HS-5 (cell line): ENCODE data around the gene FXYD6.

Source experiments
- DNase-seq: peaks from one replicate; pipeline ENCODE4 v3.0.0-alpha.2; 2012; ENCODE audit warnings: low read depth

Gene FXYD6

DNA sequence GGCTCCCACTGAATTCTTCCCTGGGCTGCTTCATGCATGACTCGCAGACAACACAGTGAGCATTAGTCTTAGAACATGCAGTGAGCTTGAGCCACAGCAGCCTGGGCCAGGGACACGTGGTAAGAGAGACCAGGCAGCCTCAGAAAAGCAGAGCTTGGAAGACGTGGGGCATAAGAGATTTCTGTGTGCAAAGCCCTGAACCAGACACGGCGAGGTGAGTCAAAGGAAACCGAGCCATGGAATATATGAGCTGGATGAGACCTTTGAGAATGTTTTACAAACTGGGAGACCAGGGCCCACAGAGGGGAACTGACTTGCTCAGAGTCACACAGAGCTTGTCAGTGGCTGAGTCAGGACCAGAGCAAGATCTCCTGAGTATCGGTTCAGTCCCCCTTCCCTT, 8.5 kb upstream of the FXYD6 start:
- no peak for DNase-seq

DNA sequence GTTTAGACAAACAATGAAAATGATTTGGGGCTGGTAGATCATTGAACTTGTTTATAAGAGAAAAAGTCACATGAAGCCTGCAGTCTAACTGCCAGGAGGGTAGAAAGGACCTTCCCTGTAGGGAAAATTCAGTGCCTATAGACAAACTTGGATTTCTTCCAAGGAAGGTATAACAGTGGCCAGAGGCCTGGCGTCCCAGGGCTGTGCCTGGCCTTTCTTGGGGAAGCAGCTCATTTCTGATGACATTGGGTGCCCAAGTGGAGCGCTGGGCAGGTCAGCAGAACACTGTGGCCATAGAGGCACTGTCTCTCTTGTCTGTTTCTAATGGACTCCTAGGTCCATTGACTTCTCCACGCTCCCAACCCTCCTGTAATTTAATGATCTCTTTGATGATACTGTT, 6.6 kb upstream of the FXYD6 start:
- no peak for DNase-seq

DNA sequence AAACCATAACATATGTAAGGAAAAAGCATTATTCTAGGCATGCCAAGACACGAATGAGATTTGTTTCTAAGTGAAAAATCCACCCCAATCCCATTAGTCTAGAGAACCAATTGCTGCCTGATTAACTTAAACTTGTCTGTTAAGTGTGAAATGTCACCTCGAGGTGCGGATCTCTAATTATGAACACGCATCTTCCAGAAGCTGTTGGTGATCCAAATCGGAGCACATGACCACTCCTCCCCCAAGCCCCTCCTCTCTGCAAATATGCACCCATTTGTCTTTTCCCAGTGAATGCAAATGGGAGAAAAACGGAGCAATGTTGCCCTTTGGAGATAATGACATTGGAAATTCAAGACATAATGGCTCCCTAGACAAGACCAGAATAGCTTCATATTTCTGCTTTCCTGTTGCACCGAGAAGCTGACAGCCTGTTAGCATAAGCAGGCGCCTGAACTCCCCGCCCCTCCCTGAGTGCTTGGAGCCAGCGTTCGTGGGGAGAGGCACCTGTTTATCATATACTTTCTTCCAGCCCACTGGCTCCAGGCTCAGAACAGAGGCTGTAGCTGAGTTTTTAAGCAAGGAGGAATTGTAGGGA, 6.0 kb upstream of the FXYD6 start:
- no peak for DNase-seq

DNA sequence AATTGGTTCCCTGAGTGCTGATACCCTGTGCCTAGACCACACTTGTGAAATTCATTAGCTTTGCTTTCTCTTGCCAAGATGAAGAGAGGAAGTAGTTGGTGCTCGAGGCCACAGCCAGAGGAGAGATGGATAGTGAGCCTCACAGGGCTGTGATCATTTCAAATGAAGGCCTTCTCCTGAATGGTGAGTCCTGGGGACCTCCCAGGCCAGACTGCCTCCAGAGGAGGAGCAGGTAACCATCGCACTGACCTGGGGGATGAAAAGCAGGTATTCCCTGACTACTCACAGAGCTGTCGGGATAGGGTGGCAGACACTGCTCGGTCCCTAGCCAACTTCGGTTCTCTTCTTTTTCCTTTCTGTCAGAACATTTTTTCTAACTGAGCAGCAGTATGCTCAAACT, 4.8 kb upstream of the FXYD6 start:
- DNase-seq = no peak

DNA sequence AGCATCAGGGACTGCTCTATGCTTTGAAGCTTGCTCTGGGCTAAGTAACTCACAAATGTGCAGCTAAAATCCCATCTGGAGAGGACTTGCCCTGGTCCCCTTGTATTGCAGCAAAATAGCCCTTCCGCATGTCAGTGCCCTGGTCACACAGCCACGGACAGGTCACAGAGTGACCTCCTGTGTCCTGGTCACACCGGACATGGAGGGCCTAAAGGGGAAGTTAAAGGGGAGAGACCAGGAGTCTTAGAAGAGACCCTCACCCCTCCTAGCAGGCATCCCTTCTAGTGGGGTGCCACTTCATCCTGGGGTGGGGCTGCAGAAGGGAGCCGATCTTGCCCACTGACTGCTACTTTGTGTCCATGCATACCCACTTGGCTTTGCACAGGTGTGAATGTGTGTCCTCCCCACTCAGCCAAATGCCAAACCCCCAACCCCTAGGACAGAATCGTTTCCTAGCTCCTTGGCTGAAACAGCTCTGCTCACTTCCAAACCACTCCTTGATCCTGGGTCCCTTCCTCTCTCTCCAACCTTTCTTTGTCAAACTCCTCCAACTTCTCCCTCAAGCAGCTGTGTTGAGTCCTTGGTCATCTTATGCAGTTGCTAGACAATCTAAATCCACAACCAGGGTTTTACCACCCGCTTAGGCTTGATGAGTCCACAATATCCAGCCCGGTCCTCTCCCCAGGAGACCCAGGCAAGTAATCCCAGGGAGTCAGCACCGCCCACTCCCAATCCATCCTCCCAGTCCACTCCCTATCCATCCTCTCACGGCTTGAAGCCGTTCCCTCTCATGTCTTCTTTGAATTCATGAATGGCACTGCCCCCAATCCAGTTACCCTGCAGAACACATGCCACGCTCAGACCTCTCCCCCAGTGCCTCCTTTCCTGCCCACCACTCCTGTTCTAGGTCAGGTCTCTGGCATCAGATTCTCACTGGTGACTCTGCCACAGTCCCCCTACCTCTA, 3.3 kb upstream of the FXYD6 start:
- DNase-seq = no peak

DNA sequence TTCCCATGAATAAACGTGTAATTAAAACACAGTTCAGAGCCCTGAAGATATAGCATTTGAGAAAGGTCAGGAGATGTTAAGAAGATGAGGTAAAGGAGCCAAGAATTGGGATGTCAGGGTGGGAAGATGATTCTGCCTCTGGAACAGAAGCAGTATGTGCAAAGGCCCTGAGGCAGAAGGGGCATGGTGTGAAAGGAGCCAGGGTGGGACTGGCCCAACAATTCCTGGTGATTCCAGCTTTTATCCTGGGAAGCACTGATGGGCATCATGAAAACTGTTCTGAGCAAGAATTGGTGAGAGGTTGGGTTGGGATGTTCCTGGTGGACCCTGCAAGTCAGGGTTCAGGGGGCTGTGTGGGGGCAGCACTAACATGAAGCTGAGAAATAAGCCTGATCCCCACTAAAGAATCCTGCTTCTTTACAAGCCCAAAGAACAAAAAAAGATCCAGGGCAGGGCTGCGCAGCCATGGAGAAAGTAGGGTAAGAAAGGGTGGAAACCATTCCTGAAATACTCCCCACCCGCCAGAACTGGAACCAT, 2.5 kb upstream of the FXYD6 start:
- no peak for DNase-seq

DNA sequence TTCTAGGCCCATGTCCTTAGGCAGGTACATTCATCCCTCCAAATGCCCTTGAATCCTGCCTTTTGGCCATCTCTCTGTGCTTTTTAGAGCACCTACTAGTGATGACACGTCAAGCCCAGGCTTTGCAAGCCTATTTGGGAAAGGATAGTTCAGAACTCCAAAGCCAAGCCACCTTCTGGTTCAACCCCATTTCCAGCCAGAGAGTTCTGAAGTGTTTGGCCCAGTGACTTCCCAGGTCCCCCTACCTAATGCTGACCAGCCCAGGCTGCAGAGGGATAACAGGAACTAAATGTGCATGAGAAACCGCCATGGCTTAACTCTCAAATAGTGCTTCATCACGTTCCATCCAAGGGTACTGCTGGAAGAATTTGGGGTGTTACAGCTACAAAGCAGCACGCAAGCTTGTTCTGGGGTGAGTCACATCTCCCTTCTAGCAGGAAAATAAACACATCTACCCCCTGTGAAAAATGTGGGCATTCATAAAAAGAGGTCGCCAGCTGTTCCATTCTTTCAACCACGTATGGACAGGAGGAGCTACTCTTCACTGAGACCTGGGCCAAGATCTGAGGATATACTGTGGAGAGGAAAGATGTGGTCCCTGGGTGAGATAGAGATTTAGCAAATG, 2.0 kb upstream of the FXYD6 start:
- no peak for DNase-seq

DNA sequence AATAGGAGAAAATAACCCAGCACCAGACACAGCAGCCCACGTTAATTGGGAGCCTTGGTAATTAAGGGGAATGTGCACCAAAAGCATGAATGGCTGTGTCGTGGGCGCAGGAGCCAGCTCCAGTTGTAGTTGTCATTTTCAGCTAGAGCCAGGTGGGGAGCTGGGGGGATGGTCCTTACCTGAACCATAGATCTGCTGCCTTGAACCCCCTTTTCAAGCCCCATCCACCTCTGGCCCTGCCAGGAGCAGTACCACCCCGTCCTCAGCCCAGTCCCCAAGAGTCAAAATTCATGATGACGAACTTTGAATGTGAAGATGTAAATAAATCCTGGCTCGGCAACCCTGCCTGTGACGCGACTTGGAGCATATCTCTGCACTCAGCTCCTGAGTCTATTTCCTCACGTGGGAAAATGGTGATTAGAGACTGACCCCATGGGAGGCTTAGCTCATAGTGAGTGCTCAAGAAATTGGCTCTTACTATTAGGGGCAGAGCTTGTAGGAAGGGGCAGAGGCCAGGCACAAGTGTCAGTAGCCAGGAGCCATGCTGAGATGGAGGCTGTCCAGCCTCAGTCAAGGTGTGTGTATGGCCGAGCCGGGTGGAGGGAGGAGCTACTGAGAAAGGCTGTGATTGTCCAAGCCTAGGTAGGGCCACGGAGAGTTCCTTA, 794 bp upstream of the FXYD6 start:
- no peak for DNase-seq

DNA sequence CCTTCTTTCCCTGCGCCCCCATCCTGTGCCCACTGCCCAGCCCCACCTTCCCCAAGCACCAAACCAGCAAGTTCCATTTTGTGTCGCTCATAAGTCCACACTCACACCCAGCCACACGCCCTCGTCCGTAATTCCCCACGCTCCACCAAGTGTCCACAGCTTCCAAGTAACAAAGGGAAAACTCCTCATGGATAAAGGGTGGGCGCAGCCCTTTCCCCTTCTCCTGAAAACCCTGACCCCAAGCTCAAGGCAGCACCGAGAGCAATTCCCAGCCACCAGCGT, 458 bp downstream of the FXYD6 start:
- DNase-seq = no peak

DNA sequence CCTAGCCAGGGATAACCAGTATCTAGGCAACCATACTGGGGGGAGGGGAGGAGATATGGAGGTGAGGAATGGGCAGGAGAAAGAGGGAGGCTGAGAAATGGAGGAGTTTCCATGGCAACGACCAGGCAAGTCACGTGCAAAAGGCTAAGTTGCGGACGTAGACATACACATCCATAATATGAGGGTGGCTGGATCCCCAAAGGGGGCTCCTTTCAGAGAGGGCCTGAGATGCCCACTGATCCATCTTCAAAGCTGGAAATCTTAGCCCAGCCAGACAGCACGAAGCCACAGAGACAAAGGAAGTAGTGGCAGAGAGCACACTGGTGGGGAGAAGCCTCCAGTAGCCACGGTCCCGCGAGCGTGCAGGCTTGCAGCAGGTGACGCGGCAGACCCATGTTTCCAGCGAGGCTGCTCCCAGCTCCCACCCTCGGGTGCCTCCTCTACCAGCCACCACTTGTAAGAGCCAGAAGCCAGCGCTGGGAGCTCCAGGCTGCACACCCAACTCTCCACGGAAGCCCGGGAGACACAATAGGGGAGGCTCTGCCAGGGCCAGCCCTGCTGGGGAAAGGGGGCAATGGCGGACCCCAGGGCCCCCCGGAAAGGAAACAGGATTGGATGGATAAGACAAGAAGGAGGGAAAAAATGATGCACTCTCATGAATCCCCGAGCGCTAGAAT, 938 bp downstream of the FXYD6 start:
- no peak for DNase-seq

DNA sequence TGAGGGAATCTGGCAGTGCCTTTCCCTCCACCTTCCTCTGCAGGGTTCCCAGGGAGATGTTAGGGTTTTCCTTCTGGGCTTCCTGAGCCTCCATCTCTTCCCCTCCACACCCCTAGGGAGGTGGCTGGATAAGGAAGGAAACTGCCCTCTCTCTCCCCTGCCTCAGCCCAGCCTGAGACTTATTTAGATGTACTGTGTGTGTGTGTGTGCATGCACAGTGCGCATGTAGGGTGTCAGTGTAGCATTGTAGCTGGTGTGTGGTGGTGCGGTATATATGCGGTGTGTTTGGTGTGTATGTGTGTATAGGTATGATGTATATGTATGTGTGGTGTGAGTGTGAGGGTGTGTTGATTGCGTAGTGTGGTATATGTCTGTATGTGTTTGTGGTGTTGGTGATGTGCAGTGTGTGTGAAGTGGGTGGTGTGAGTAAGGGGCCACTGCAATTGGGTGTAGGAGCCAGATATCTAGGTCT, 1.5 kb downstream of the FXYD6 start:
- DNase-seq = no peak

DNA sequence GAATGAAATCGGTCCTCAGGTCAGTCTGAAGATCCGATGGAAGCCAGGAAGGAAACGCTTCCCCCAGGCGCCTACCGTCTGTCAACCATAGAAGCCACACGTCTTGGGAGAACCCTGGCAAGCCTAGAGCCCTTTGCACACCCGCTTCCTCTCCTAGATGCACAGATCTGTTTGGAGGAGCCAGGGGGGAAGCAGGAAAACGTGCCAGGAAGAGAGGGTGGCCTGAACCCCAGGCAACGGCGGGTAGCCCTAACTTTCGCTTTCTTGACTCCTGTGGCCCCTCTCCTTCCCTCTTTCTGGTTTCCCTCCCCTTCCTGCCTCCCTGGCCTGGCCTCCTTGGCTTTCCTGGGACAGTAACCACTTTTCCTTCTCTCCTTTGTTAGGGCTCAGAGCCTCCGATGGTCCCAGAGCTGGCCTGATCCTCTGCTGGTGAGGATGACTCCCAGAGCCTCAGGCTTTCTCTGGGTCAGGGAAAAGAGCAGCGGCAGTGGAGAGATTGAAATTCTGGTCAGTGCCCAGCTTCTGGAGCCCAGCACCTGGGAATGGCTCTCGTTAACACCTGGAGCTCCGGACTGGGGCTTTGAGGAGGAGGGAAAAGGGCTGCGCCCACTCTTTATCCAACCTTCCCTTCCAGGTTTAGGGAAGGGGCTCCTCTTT, 2.1 kb downstream of the FXYD6 start:
- no peak for DNase-seq

DNA sequence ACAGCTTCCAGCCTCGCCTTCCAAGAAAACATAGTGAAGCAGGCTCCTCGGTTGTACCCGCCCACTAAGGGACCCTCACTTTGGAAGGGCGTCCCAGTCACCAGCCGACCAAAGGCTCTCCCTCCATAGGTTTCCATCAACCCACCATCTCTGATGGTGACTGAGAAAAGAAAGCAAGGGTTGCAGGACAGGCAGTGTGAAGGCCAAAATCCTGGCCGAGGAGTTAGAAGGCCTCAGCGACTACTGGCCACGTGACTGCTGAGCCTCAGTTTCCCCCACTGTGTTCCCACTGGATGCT, 2.7 kb downstream of the FXYD6 start:
- DNase-seq = no peak

DNA sequence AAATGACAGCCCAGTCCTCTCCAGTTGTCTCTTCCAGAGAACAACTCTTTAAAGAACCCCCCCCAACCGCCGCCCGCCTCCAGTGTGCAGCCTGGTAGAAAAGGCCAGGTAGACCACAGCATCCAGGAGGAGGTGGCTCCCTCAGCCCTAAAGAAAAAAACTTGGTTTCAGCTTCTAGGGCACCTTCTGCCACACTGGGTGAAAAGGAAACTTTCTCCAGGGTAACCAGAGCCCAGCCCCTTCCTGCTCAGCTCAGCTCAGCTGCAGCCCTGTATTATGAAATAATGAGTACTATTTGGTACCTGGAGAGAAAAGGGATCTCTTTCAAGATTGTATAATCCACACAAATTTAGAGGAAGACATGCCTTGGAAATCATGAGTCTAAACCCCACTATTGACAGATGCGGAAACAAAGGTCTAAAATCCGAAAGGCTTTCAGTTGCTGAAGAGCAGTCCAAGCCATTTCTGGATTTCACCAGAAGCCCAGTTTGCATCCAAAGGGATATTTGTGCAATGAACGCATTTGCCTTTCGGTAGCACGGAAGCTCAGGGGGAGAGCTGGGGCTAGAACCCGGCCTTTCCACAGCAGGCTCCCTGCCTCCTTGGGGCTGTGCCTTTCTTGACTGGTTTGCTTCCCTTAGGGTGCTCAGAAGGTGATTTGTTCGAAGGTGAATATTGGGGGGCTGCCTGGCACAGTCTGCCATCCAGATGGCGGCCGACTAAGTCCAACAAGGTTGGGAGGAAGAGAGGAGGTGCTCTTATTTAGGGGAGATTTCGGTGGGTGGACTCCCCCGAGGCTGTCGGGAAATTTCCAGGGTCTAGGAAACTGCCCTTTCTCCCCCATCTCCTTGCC, 3.3 kb downstream of the FXYD6 start:
- no peak for DNase-seq

DNA sequence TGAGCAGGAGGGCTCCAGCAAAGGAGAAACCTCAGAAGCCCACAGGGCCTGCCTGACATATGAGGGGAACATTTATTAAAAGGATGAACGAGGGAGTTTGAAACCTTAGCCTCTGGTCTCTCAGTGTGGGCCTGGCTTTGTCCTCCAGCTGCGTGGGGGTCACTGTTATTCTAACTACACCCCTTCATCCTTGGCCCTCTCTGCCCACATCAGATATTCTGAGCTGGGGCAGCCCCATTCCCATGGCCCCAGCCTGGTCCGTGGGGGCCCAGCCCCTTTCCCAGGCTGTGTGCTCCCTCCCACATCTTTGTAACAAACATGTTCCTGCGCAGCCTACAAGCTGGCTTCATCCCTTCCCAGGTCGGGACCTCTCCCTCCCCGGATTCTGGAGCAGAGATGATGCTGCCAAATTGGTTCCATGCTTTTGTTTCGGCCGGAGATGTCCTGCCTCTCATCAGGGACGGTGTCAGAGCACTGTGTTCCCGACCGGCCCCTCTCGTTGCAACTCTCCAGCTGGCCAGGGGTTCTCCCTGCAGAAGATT, 4.0 kb downstream of the FXYD6 start:
- no peak for DNase-seq

DNA sequence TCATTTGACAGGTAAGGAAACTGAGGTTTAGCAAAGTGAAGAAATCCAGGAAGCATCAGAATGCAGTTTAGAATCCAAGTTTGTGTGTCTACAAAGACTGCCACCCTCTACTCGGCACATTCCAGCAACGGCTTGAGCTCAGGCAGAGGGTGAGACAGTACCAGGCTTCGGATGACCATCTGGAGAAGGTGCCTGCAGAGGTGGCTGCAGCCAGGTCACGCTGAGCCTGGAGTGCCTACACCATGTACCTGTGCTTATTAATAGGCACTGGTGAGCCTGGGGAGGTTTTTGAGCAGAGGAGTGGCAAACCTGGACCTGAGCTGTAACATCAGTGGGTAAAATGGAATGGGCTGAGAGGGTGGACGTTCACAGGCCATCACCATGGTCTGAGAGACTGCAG, 4.7 kb downstream of the FXYD6 start:
- no peak for DNase-seq

DNA sequence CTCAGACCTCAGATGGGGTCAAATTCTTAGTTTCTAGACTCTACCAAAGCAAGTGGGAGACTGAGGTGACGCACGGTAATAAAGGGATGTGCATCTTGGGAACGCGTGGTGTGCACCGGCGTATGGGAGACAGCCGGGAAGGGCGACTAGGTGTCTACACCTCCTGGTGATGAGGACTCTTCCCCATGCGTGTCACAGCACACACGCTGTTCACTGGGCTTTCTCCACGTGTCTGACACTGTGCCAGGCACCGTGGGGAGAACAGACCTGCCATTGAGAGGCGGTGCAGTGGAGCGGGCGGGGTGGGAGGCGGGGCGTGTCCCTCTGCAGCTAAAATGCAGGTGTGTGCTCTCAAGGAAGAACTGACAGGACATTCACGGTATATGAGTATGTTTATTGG, 5.3 kb downstream of the FXYD6 start:
- no peak for DNase-seq

DNA sequence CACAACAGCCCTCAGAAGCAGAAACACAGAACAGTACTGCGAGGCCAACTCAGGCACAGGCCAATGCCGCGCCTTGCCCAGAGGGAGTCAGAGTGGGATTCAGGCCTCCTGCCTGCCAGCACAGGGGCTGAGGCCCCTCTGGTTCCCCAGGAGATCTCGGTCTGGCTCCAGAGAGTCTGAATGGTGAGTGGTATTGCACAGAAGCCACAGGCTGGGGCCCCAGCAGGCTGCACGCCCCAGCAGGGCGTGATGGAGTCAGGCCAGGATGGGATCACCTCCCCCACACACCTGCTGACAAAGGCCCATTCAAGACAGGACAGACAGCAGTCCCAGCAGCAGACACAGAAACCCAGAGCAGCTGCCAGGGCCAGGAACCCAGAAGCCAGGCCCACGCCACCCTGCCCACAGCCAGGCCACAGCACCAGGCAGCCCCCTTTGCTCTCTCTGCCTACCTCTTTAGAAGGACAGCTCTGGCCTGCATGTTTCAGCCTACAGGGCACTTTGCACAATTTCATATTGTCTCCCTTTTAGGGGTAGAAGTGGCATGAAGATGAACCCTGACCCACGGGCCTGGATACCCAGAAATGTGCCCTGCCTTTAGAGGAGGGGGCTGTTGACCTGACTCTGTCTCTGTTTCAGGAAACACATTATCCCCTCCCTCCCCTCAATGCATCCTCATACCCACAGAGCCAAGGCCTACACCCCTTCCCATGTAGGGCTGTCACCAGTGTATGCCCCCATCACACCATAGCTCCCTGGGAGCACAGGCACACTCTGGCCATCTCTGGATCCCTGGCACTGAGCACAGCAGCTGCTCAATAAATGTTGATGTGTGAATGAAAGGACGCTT, 6.1 kb downstream of the FXYD6 start:
- no peak for DNase-seq

DNA sequence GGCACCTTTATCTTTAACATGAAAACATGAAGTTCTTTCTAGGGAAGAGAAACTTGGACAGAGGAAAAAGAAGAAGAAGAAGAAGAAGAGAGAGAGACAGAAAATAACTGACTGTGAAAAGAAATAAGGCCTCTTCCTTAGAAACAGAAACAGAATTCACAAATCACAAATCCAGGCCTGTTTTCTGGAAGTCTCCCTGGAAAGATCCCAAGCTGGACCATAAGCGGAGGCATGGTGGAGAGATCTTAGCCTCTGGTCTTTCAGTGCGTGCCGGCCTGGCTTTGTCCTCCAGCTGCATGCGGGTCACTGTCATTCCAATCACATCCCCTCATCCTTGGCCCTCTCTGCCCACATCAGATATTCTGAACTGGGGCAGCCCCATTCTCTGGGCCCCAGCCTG, 6.9 kb downstream of the FXYD6 start:
- no peak for DNase-seq
